T-helper 1 cell treated with Interleukin-12 subunit alpha and Interleukin-12 subunit beta and Interleukin-4 antibody, amounts not matched to agents 30 μg/mL and 1 μg/mL, for 36 hours (primary cell): Measurements from ENCODE around the gene ARMC10.
A peak's percentile ranks its signal among the peaks of the same experiment; 100 is the strongest.
"Not testable (repeated sequence)": the region's sequence is repeated elsewhere in the genome, so short reads cannot be mapped to it uniquely, and the experiment has no call there.

Source experiments
- H3K27ac Mint-ChIP-seq: one replicate; pipeline ENCODE4 v1.8.0; 2021; ENCODE audit warnings: mild to moderate bottlenecking, mixed read lengths
- H3K27me3 Mint-ChIP-seq: one replicate; pipeline ENCODE4 v1.8.0; 2021; ENCODE audit warnings: low read depth, mixed read lengths
- H3K36me3 Mint-ChIP-seq: one replicate; pipeline ENCODE4 v1.8.0; 2021; ENCODE audit warnings: low read depth, mixed read lengths
- H3K4me1 Mint-ChIP-seq: one replicate; pipeline ENCODE4 v1.8.0; 2021; ENCODE audit warnings: low read depth, mixed read lengths
- H3K4me3 Mint-ChIP-seq: one replicate; pipeline ENCODE4 v1.8.0; 2021; ENCODE audit warnings: mild to moderate bottlenecking, moderate library complexity, mixed read lengths
- H3K9me3 Mint-ChIP-seq: one replicate; pipeline ENCODE4 v1.8.0; 2021; ENCODE audit warnings: mixed read lengths

Gene ARMC10

DNA sequence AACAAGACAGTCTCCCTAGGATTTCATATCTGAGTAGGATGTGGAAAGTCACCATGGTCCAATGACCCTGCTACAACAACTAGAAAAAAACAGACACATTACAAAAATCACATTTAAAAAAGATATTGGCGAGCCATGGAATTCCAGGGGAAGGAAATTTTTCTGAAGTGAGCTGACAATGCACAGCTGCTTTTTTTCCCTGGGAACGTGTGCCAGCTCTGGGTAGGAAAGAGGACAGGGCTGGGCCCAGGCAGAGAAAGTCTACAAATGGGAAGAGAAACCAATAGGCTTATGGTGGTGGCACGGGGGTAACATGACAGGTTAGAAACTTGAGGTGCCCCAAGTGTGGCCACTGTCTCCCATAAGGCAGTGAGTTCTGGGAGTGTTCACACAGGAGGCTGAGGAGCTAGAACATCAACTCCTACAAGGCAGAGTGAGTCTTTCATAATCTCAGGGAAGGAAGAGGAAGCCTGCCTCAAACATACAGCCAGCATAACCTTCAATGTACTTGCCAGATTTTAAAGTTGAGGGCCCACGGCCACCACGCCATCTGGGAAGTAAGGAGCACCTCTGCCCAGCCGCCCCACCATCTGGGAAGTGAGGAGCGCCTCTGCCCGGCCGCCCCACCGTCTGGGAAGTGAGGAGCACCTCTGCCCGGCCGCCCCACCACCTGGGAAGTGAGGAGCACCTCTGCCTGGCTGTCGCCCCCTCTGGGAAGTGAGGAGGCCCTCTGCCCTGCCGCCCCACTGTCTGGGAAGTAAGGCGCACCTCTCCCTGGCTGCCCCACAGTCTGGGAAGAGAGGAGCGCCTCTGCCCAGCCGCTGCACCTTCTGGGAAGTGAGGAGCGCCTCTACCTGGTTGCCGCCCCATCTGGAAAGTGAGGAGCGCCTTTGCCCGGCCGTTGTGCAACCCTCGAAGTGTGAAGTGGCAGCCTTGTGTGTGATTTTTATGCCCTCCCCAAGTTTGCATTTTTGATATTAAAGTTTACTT is 6.2 kb upstream of the ARMC10 start:
- peaks cover 11% of the 10 kb centered on the region for H3K27me3 Mint-ChIP-seq
- H3K9me3 Mint-ChIP-seq, result no peaks in the 10 kb centered on the region
- no peak overlapping the region for H3K4me3 Mint-ChIP-seq
- no peaks in the 10 kb centered on the region for H3K36me3 Mint-ChIP-seq
- H3K27ac Mint-ChIP-seq, result no peak overlapping the region
- H3K4me1 Mint-ChIP-seq, result peaks cover under 1% of the 10 kb centered on the region

DNA sequence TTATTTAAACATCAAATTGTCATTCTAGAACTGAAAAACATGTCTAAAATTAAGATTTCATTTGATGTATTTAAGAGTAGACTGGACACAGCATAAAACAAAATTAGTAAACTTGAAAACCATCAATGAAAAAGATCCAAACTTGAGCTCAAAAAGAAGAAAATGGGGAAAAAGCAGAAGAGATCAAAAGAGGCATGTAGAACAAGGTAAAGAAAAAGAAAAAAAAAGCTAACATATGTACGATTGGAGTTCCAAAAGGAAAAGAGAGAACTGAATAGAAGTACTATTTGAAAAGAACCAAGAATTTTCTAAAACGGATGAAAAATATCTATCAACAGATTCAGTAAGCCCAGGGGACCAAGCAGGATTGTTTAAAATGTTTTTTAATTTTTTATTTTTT is 3.9 kb upstream of the ARMC10 start:
- Mint-ChIP-seq H3K9me3 (no peaks in the 10 kb centered on the region), H3K27me3 (peaks cover 11% of the 10 kb centered on the region), H3K4me3 (no peak overlapping the region), H3K36me3 (no peaks in the 10 kb centered on the region), H3K4me1 (peaks cover 16% of the 10 kb centered on the region), H3K27ac (no peak overlapping the region)

DNA sequence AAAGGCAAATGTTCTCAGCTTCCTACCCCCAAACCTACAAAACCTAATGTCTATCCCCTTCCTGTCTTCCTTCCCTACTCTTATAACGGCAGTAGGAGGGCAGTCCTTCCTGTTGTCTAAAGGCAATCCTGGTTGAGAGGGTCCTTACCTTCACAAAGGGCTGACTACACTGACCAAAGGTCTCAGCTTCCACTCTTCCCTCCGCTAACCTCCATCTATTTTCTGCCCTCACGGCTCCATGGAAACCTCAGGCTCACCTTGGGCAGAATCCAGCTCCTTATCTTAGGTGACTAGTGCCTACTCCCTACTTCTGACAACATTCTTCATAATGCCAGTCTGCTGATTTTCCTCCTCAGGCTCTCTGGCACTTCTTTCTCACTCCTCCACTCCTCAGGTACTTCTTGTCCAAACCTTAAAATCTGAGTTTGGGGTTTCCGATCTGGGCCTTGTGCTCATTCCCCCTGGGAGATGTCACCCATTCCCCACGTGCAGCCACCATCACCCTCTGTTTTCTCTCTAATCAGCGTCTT is 886 bp upstream of the ARMC10 start:
- Mint-ChIP-seq H3K4me1 (peaks cover 22% of the 10 kb centered on the region), H3K4me3 (peak overlapping the region; percentile 94), H3K9me3 (no peaks in the 10 kb centered on the region), H3K27ac (peak overlapping the region; percentile 82), H3K36me3 (no peaks in the 10 kb centered on the region), H3K27me3 (no peaks in the 10 kb centered on the region)

DNA sequence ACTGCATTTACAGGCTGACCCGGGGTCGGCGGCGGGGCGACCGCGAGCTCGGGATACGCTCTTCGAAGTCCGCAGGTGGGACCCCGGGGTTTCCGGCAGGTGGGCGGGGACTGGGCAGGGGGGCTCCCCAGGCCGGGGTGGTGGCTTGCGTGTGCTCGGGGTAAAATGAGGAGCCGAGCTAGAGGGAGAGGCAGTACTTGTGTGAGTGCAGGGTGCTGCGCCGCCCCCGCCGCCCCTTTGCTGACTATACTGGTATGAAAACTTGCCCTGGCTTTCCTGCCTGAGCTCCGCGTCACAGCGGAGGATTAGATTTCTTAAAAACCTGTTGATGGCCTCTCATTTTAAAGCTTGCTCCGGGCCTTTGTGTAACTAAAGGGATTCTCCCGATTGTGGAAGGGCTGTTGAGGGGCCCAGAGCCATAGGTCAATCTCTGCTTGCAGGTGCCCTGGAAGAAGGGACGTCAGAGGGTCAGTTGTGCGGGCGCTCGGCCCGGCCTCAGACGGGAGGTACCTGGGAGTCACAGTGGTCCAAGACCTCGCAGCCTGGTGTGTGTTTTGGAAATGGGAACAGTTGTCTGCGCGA is 488 bp downstream of the ARMC10 start:
- H3K9me3 Mint-ChIP-seq, result no peaks in the 10 kb centered on the region
- H3K4me3 Mint-ChIP-seq, result peak overlapping the region; percentile 91
- H3K36me3 Mint-ChIP-seq, result no peaks in the 10 kb centered on the region
- no peaks in the 10 kb centered on the region for H3K27me3 Mint-ChIP-seq
- H3K4me1 Mint-ChIP-seq, result peaks cover 25% of the 10 kb centered on the region
- peak overlapping the region; percentile 86 for H3K27ac Mint-ChIP-seq

DNA sequence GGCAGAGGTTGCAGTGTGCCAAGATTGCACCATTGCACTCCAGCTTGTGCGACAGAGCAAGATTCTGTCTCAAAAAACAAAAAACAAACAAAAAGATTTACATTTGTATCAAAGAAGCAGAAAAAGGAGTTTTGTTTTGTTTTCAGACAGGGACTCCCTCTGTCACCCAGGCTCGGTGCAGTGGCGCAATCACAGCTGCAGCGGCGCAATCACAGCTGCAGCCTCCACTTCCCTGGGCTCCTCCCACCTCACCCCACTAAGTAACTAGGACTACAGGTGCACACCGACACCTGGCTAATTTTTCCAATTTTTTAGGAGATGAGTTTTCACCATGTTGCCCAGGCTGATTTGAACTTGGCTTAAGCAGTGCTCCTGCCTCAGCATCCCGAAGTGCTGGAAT is 1.8 kb downstream of the ARMC10 start:
- H3K4me3 Mint-ChIP-seq, result no peak overlapping the region
- H3K9me3 Mint-ChIP-seq, result no peaks in the 10 kb centered on the region
- peaks cover 25% of the 10 kb centered on the region for H3K4me1 Mint-ChIP-seq
- no peaks in the 10 kb centered on the region for H3K27me3 Mint-ChIP-seq
- no peaks in the 10 kb centered on the region for H3K36me3 Mint-ChIP-seq
- H3K27ac Mint-ChIP-seq, result no peak overlapping the region

DNA sequence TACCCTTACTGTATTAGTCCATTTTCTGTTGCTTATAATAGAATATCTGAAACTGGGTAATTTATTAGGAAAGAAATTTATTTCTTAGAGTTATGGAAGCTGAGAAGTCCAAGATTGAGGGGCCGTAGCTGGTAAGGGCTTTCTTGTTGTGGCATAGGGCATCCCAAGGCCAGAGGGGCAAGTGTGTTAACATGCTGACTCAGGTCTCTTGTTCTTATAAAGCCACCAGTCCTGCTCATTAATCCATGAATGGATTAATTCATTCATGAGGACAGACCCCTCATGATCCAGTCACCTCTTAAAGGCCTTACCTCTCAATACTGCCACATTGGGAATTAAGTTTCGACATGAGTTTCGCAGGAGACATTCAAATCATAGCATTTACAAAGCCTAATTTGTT is 2.4 kb downstream of the ARMC10 start:
- H3K4me3 Mint-ChIP-seq, result no peak overlapping the region
- no peak overlapping the region for H3K27ac Mint-ChIP-seq
- no peaks in the 10 kb centered on the region for H3K36me3 Mint-ChIP-seq

DNA sequence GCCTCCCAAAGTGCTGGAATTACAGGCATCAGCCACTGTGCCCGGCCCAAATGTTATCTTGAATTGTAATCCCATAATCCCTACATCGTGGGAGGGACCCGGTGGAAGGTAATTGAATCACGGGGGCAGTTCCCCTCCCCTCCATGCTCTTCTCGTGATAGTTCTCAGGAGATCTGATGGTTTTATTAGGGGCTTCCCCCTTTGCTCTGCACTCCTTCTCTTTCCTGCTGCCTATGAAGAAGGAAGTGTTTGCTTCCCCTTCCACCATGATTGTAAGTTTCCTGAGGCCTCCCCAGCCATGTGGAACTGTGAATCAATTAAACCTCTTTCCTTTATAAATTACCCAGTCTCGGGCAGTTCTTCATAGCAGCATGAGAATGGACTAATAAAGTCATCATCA is 3.3 kb downstream of the ARMC10 start:
- not testable (repeated sequence) for H3K9me3 Mint-ChIP-seq, H3K27me3 Mint-ChIP-seq, H3K36me3 Mint-ChIP-seq, H3K4me3 Mint-ChIP-seq, H3K27ac Mint-ChIP-seq
- H3K4me1 Mint-ChIP-seq, result peaks cover 31% of the 10 kb centered on the region

More for the DNA sequence above, 2.4 kb downstream of the ARMC10 start:
- no peaks in the 10 kb centered on the region for H3K27me3 Mint-ChIP-seq
- peaks cover 27% of the 10 kb centered on the region for H3K4me1 Mint-ChIP-seq
- no peaks in the 10 kb centered on the region for H3K9me3 Mint-ChIP-seq

DNA sequence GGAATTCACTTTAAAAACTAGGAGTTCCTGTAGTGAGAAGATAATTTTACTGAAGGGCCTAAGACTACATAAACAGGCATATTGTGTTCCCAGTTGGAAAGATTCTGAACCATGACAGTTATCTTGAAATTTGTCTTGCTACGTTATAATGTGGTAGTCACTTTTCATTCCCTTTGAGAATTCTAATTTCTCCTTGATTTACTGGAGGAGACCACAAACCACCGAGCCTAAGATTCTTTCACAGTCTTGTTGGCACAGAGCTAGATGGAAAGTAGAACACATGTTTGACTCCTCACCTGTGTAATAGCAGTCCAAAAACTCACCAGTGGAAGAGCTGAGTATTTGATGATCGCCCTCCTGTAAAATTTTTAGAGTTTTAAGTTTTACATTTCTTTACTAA is 4.9 kb downstream of the ARMC10 start:
- Mint-ChIP-seq H3K36me3 (no peaks in the 10 kb centered on the region), H3K4me1 (peaks cover 21% of the 10 kb centered on the region), H3K27ac (no peak overlapping the region), H3K9me3 (no peaks in the 10 kb centered on the region), H3K27me3 (no peaks in the 10 kb centered on the region), H3K4me3 (no peak overlapping the region)

DNA sequence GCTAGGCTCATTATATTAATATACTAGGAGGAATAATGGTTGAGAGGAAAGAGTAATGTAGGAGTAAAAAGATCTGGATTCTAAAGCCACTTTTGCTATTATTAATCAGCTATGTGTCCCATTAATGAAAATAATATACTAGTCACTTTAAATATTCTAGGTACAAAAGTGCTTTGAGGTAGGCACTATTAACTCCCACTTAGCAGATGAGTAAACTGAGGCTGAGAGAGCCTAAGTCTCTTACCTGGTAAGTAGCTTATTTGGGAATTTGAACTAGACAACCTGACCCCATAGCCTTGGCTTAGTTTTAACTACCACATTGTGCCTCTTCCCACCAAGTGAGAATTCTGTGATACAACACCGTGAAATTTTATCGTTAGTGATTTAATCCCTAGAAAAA is 6.0 kb downstream of the ARMC10 start:
- H3K4me3 Mint-ChIP-seq, result no peak overlapping the region
- no peaks in the 10 kb centered on the region for H3K27me3 Mint-ChIP-seq
- no peak overlapping the region for H3K27ac Mint-ChIP-seq
- no peaks in the 10 kb centered on the region for H3K9me3 Mint-ChIP-seq
- H3K36me3 Mint-ChIP-seq, result peaks cover 2% of the 10 kb centered on the region
- H3K4me1 Mint-ChIP-seq, result peaks cover 15% of the 10 kb centered on the region

DNA sequence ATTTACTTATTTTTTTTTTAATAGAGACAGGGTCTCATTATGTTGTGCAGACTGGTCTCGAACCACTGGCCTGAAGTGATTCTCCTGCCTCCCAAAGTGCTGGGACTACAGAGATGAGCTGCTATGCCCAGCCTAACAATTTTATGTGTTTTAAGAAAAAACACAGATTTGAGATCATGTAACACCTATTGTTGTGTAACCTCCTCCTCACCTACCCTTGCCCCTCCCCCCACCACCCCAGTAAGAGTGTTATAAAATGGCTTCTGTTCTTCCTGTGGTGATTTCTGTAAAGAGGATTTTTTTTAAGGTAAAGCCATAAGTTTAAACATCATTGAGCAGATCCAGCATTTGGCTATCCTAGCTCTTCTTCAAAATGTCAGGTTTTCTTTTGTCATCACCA is 7.6 kb downstream of the ARMC10 start:
- H3K4me3 Mint-ChIP-seq, result no peak overlapping the region
- peaks cover 8% of the 10 kb centered on the region for H3K36me3 Mint-ChIP-seq
- no peaks in the 10 kb centered on the region for H3K9me3 Mint-ChIP-seq
- H3K27me3 Mint-ChIP-seq, result no peaks in the 10 kb centered on the region
- H3K27ac Mint-ChIP-seq, result no peak overlapping the region
- H3K4me1 Mint-ChIP-seq, result peaks cover 14% of the 10 kb centered on the region

DNA sequence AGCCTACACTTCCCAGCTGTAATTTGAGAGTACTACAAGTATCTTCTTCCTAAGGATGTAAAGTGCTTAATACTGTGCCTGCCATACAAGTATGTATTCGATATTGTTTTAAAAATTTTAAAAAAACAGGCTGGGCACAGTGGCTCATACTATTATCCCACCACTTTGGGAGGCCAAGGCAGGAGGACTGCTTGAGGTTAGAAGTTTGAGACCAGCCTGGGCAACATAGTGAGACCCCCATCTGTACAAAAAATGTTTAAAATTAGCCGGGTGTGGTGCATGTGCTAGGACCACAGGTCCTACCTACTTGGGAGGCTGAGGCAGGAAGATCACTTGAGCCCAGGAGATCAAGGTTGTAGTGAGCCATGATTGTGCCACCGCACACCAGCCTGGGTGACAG is 8.3 kb downstream of the ARMC10 start:
- Mint-ChIP-seq H3K27ac (no peak overlapping the region), H3K4me1 (peaks cover 11% of the 10 kb centered on the region), H3K4me3 (no peak overlapping the region), H3K27me3 (no peaks in the 10 kb centered on the region), H3K36me3 (peaks cover 9% of the 10 kb centered on the region), H3K9me3 (no peaks in the 10 kb centered on the region)

DNA sequence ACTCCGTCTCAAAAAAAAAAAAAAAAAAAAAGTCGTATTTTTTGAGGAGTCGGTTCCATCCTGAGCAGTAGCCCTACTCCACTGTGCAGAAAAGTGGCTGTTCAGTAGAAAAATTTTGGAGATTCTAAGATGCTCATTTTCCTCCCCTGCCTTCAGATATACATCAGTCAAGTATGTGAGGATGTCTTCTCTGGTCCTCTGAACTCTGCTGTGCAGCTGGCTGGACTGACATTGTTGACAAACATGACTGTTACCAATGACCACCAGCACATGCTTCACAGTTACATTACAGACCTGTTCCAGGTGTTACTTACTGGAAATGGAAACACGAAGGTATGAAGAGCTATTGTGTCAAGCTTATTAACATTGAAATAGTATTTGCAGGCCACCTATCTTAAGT is 17.4 kb downstream of the ARMC10 start:
- not testable (repeated sequence) for H3K27me3 Mint-ChIP-seq, H3K9me3 Mint-ChIP-seq
- H3K36me3 Mint-ChIP-seq, result peaks cover 30% of the 10 kb centered on the region

DNA sequence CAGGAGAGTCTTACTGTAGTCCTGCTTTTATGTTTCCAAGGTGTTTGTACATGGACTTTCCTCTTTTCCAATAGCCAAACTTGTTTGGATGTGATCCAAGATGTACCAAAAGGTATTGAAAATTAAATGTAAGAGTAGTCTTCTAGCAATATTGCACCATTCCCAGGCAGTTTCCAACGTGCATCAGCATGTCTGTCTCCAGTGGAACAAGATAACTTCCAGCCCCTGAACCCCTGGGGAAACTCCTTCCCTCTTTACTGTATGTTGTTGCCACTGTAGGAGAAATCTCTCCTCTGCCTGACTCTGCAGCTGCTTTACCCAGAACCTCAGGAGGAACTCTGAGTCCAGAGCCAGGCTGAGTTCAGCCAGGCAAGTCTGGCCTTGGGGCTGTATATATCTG is 18.5 kb downstream of the ARMC10 start:
- peaks cover 33% of the 10 kb centered on the region for H3K36me3 Mint-ChIP-seq
- no peaks in the 10 kb centered on the region for H3K27me3 Mint-ChIP-seq
- H3K9me3 Mint-ChIP-seq, result no peaks in the 10 kb centered on the region
- no peak overlapping the region for H3K27ac Mint-ChIP-seq
- H3K4me1 Mint-ChIP-seq, result peaks cover 3% of the 10 kb centered on the region
- H3K4me3 Mint-ChIP-seq, result no peak overlapping the region

More for the DNA sequence above, 17.4 kb downstream of the ARMC10 start:
- H3K4me1 Mint-ChIP-seq, H3K4me3 Mint-ChIP-seq, H3K27ac Mint-ChIP-seq: not testable (repeated sequence)

DNA sequence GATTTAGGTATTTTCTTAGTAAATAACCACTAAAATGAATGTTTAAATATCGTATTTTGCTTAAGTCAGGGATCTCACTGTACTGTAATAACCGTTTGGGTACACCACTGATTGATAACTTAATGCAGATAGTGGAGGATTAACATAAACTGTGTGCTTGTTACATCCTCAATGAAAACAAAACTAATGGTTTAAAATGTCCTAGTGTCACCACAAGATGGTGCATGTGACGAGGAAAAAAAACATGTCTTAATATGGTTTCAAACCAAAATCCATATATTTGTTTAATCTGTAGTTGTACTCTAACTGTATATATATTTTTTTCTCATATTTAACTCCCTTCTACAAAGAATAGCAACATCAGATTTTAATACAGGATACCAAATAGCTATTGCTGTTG is 19.2 kb downstream of the ARMC10 start:
- H3K27me3 Mint-ChIP-seq, result no peaks in the 10 kb centered on the region
- no peaks in the 10 kb centered on the region for H3K9me3 Mint-ChIP-seq
- H3K4me1 Mint-ChIP-seq, result peaks cover 3% of the 10 kb centered on the region
- H3K27ac Mint-ChIP-seq, result no peak overlapping the region
- H3K4me3 Mint-ChIP-seq, result no peak overlapping the region
- H3K36me3 Mint-ChIP-seq, result peaks cover 30% of the 10 kb centered on the region

DNA sequence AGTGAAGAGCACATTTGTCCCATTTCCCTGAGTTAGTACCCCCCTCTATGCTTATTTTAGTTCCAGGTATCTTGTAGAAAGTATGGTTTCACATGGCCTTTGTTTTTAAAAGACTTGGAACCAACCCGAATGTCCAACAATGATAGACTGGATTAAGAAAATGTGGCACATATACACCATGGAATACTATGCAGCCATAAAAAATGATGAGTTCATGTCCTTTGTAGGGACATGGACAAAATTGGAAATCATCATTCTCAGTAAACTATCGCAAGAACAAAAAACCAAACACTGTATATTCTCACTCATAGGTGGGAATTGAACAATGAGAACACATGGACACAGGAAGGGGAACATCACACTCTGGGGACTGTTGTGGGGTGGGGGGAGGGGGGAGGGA is 20.6 kb downstream of the ARMC10 start:
- H3K9me3 Mint-ChIP-seq, H3K4me3 Mint-ChIP-seq, H3K4me1 Mint-ChIP-seq, H3K27me3 Mint-ChIP-seq, H3K27ac Mint-ChIP-seq: not testable (repeated sequence)
- peaks cover 24% of the 10 kb centered on the region for H3K36me3 Mint-ChIP-seq
